Uterus (tissue), 4 donors: ENCODE measurements around the gene MAN2B2. TPM values are rescaled to one million over a fixed set of nuclear protein-coding genes. Genes with fewer than 3 reads are reported as not detected.
"Not testable (repeated sequence)": the region's sequence is repeated elsewhere in the genome, so short reads cannot be mapped to it uniquely, and the experiment has no call there.

ENCODE experiments used
- DNase-seq, 2 donors: peaks; one replicate each; pipeline ENCODE4 v3.0.0-alpha.2; 2019 to 2020
- H3K27ac ChIP-seq, 2 donors: fragments of 200-600 bp; sonication (generic); 1 replicate in 1 of 2; 2 replicates in 1 of 2; pipeline ENCODE4 v1.5.1; 2016 to 2018
- H3K27me3 ChIP-seq, 2 donors: fragments of 200-600 bp; sonication (generic); one replicate each; pipeline ENCODE4 v1.5.1; 2018 to 2019; ENCODE audit warnings: control low read depth in 1 of 2
- H3K36me3 ChIP-seq, 2 donors: fragments of 200-600 bp; sonication (generic); one replicate each; pipeline ENCODE4 v1.5.1; 2019; ENCODE audit warnings: control low read depth in 1 of 2
- H3K4me1 ChIP-seq, 2 donors: fragments of 200-600 bp; sonication (generic); one replicate each; pipeline ENCODE4 v1.5.1; 2018 to 2019; ENCODE audit warnings: control low read depth in 1 of 2
- H3K4me3 ChIP-seq, 2 donors: fragments of 200-600 bp; sonication (generic); 1 replicate in 1 of 2; 2 replicates in 1 of 2; pipeline ENCODE4 v1.5.1; 2018 to 2019; ENCODE audit warnings: mild to moderate bottlenecking in 1 of 2
- H3K9me3 ChIP-seq, 2 donors: fragments of 200-600 bp; sonication (generic); one replicate each; pipeline ENCODE4 v1.5.1; 2019; ENCODE audit warnings: control low read depth in 1 of 2
- CTCF ChIP-seq, 4 experiments: fragments of 200-600 bp in 2 of 4; fragments of 450-650 bp in 2 of 4; sonication (generic) in 2 of 4; IDR thresholded peaks; one replicate each; pipeline ENCODE4 v1.5.1; 2016 to 2019; ENCODE audit warnings: antibody characterized with exemption in 4 of 4, mild to moderate bottlenecking in 2 of 4, moderate library complexity in 1 of 4
- POLR2A ChIP-seq, 2 donors: fragments of 450-650 bp; IDR thresholded peaks; one replicate each; pipeline ENCODE4 v1.6.1; 2016; ENCODE audit warnings: antibody characterized with exemption in 2 of 2, mild to moderate bottlenecking in 1 of 2, moderate library complexity in 1 of 2
- intact Hi-C: fragments of 100-400 bp; cut with DNase I; formaldehyde crosslinking; loops from one replicate; pipeline ENCODE4 v1.15.1; 2023; ENCODE audit warnings: low total_unique reads
- total RNA-seq, 4 donors: library from RNA; depleted of rRNA in 3 of 4; stranded (reverse); fragments of >200 nt in 3 of 4; gene quantifications; one replicate each; pipeline versions ENCODE4 v1.1.0 to v1.2.4, GENCODE V29; 2014 to 2023
- donor health status: DM: yes; HTN: yes; CAD: no.

The MAN2B2 gene
- total RNA-seq, 4 donors from 2014 or later: 14.8 to 30.8 (median 19.2) TPM

- no peaks in the 10 kb centered on the region for H3K9me3 ChIP-seq
- H3K36me3 ChIP-seq: no peaks in the 10 kb centered on the region
- no peak overlapping the region for H3K4me3 ChIP-seq
- DNase-seq: no peak
- H3K4me1 ChIP-seq: no peaks in the 10 kb centered on the region
- H3K27me3 ChIP-seq: no peaks in the 10 kb centered on the region
- intact Hi-C loops: no loop called here
- H3K27ac ChIP-seq: no peak overlapping the region
- TF ChIP-seq CTCF (IDR thresholded peaks at IDR 0.05) (no peak), POLR2A (IDR thresholded peaks at IDR 0.05) (no peak)
Measured at GRCh38 chr4:6626066-6626465, 51.1 kb downstream of the MAN2B2 start.

- Histone ChIP-seq H3K27ac (no peak overlapping the region), H3K4me1 (no peaks in the 10 kb centered on the region), H3K36me3 (no peaks in the 10 kb centered on the region), H3K9me3 (no peaks in the 10 kb centered on the region), H3K27me3 (no peaks in the 10 kb centered on the region), H3K4me3 (no peak overlapping the region)
- DNase-seq: no peak
- intact Hi-C loops: no loop called here
- no peak for TF ChIP-seq POLR2A (IDR thresholded peaks at IDR 0.05)
- no peak for TF ChIP-seq CTCF (IDR thresholded peaks at IDR 0.05)
Measured at GRCh38 chr4:6627832-6628231, 52.8 kb downstream of the MAN2B2 start.

GRCh38 chr4:6628484-6628883 is 53.5 kb downstream of the MAN2B2 start:
- H3K4me1 ChIP-seq, intact Hi-C loops, H3K4me3 ChIP-seq, H3K27ac ChIP-seq, DNase-seq, H3K9me3 ChIP-seq, H3K27me3 ChIP-seq, H3K36me3 ChIP-seq: not testable (repeated sequence)

- H3K9me3 ChIP-seq: no peaks in the 10 kb centered on the region
- intact Hi-C loops: no loop called here
- DNase-seq: no peak
- TF ChIP-seq CTCF (IDR thresholded peaks at IDR 0.05) (no peak), POLR2A (IDR thresholded peaks at IDR 0.05) (no peak)
- no peaks in the 10 kb centered on the region for H3K27me3 ChIP-seq
- no peak overlapping the region for H3K27ac ChIP-seq
- no peaks in the 10 kb centered on the region for H3K36me3 ChIP-seq
- no peak overlapping the region for H3K4me3 ChIP-seq
- H3K4me1 ChIP-seq: no peaks in the 10 kb centered on the region
Measured at GRCh38 chr4:6632125-6632524, 57.1 kb downstream of the MAN2B2 start.

- no peak for DNase-seq
- no peaks in the 10 kb centered on the region for H3K36me3 ChIP-seq
- no peaks in the 10 kb centered on the region for H3K9me3 ChIP-seq
- H3K27me3 ChIP-seq: no peaks in the 10 kb centered on the region
- no peak for TF ChIP-seq POLR2A (IDR thresholded peaks at IDR 0.05)
- TF ChIP-seq CTCF (IDR thresholded peaks at IDR 0.05): no peak
- intact Hi-C loops: no loop called here
- H3K4me1 ChIP-seq: no peaks in the 10 kb centered on the region
- H3K27ac ChIP-seq: no peak overlapping the region
- no peak overlapping the region for H3K4me3 ChIP-seq
Measured at GRCh38 chr4:6633091-6633906, 58.3 kb downstream of the MAN2B2 start.
